GM12865 (cell line): Measurements from ENCODE around the gene MTHFD2L.

Experiments used
- DNase-seq: peaks from one replicate; pipeline ENCODE4 v3.0.0; 2010; ENCODE audit warnings: low read depth
- H3K4me3 ChIP-seq: 2 replicates; pipeline ENCODE4 v1.5.1; 2011; ENCODE audit warnings: mild to moderate bottlenecking, low read depth, low read length, control low read depth
- CTCF ChIP-seq: IDR thresholded peaks from 2 replicates; pipeline ENCODE4 v1.5.1; 2011; ENCODE audit warnings: low read length, control low read depth, low read depth, inconsistent platforms; ENCODE audit not compliant: insufficient read depth; ENCODE audit errors: missing control alignments

MTHFD2L gene

GRCh38 chr4:74327762-74328161 is 169.8 kb downstream of the MTHFD2L start:
- no peak for TF ChIP-seq CTCF
- H3K4me3 ChIP-seq: no peak overlapping the region
- DNase-seq: no peak

- H3K4me3 ChIP-seq: no peak overlapping the region
- DNase-seq: no peak
- no peak for TF ChIP-seq CTCF
Measured at GRCh38 chr4:74328501-74328900, 170.6 kb downstream of the MTHFD2L start.

- H3K4me3 ChIP-seq: no peak overlapping the region
- no peak for TF ChIP-seq CTCF
Measured at GRCh38 chr4:74329307-74329706, 171.4 kb downstream of the MTHFD2L start.

GRCh38 chr4:74330295-74330750 is 172.4 kb downstream of the MTHFD2L start:
- TF ChIP-seq CTCF: no peak
- H3K4me3 ChIP-seq: no peak overlapping the region
- DNase-seq: no peak

More at GRCh38 chr4:74329307-74329706, 171.4 kb downstream of the MTHFD2L start:
- DNase-seq: no peak

- no peak for DNase-seq
Measured at GRCh38 chr4:74331252-74331651, 173.3 kb downstream of the MTHFD2L start.

GRCh38 chr4:74331944-74332343 is 174.0 kb downstream of the MTHFD2L start:
- DNase-seq: no peak
- TF ChIP-seq CTCF: no peak
- no peak overlapping the region for H3K4me3 ChIP-seq

More at GRCh38 chr4:74331252-74331651, 173.3 kb downstream of the MTHFD2L start:
- H3K4me3 ChIP-seq: no peak overlapping the region
- no peak for TF ChIP-seq CTCF

GRCh38 chr4:74334636-74335035 is 176.7 kb downstream of the MTHFD2L start:
- H3K4me3 ChIP-seq: no peak overlapping the region
- DNase-seq: no peak
- TF ChIP-seq CTCF: no peak
